ENCODE data around the gene TSSK6.

TSSK6 gene

GRCh38 chr19:19492026-19492610 is 23.2 kb downstream of the TSSK6 start:
- TF ChIP-seq FOXA1 (IDR thresholded peaks at IDR 0.05), result no peak
- TF ChIP-seq BHLHE40 (IDR thresholded peaks at IDR 0.05; ENCODE audit: borderline replicate concordance), result no peak
- TF ChIP-seq PKNOX1 (IDR thresholded peaks at IDR 0.05), result no peak
- TF ChIP-seq CTBP1 (IDR thresholded peaks at IDR 0.05; ENCODE audit: borderline replicate concordance), result no peak
- TF ChIP-seq SP1 (IDR thresholded peaks at IDR 0.05), result no peak
- no peak for TF ChIP-seq ZNF384 (IDR thresholded peaks at IDR 0.05)
- no peak for TF ChIP-seq NFRKB (IDR thresholded peaks at IDR 0.05)
- no peak for TF ChIP-seq HDGF (IDR thresholded peaks at IDR 0.05; ENCODE audit: borderline replicate concordance)
- no peak for TF ChIP-seq TARDBP (IDR thresholded peaks at IDR 0.05)
- no peak for TF ChIP-seq LEF1 (IDR thresholded peaks at IDR 0.05; ENCODE audit: borderline replicate concordance)
- no peak for TF ChIP-seq FOXK2 (IDR thresholded peaks at IDR 0.05)
- TF ChIP-seq ELF4 (IDR thresholded peaks at IDR 0.05), result no peak
- TF ChIP-seq SUZ12 (IDR thresholded peaks at IDR 0.05), result no peak
- no peak for TF ChIP-seq FOXM1 (IDR thresholded peaks at IDR 0.05; ENCODE audit: borderline replicate concordance)
- TF ChIP-seq L3MBTL2 (conservative IDR thresholded peaks at IDR 0.05), result no peak
- TF ChIP-seq ARNT (IDR thresholded peaks at IDR 0.05), result no peak
- no peak for DNase-seq (ENCODE audit: extremely low spot score)
- POLR2A ChIA-PET, result no interaction called here
- CTCF ChIA-PET, result no interaction called here

- no peak for DNase-seq (ENCODE audit: extremely low spot score)
- ChIA-PET POLR2A (interaction anchor here (1.7 kb wide), 1 partner anchor 86 kb away, joined by 8 read pairs; the partner anchor contains the start of gene GATAD2A), CTCF (interaction anchor here (0.6 to 4.2 kb wide), 2 partner anchors 127 to 288 kb away, joined by 3 to 19 read pairs; no protein-coding TSS in a partner anchor)
- no peak for TF ChIP-seq ELF4 (IDR thresholded peaks at IDR 0.05)
- TF ChIP-seq HDGF (IDR thresholded peaks at IDR 0.05; ENCODE audit: borderline replicate concordance), result no peak
- TF ChIP-seq TARDBP (IDR thresholded peaks at IDR 0.05), result no peak
- TF ChIP-seq FOXA1 (IDR thresholded peaks at IDR 0.05), result no peak
- TF ChIP-seq L3MBTL2 (conservative IDR thresholded peaks at IDR 0.05), result no peak
Measured at GRCh38 chr19:19491321-19492025, 23.9 kb downstream of the TSSK6 start.

GRCh38 chr19:19490214-19490968 is 25.0 kb downstream of the TSSK6 start:
- no peak for TF ChIP-seq PKNOX1 (IDR thresholded peaks at IDR 0.05)
- no peak for TF ChIP-seq LEF1 (IDR thresholded peaks at IDR 0.05; ENCODE audit: borderline replicate concordance)
- TF ChIP-seq ZNF384 (IDR thresholded peaks at IDR 0.05), result peak; percentile 43; the same call in 1 of the 2 replicates
- TF ChIP-seq FOXK2 (IDR thresholded peaks at IDR 0.05), result no peak
- CTCF ChIA-PET, result interaction anchor here (0.6 to 4.2 kb wide), 9 partner anchors 11 to 316 kb away, joined by 3 to 19 read pairs (median 4); no protein-coding TSS in a partner anchor
- POLR2A ChIA-PET, result interaction anchor here (1.6 to 1.7 kb wide), 3 partner anchors 85 to 126 kb away, joined by 5 to 8 read pairs (median 6); partner anchors contain the start of gene GATAD2A
- DNase-seq (ENCODE audit: extremely low spot score), result peak; percentile 85

- POLR2A ChIA-PET, result interaction anchor here (1.6 to 1.7 kb wide), 2 partner anchors 104 to 125 kb away, joined by 5 to 6 read pairs; no protein-coding TSS in a partner anchor
- CTCF ChIA-PET, result interaction anchor here (0.6 to 4.2 kb wide), 6 partner anchors 11 to 316 kb away, joined by 3 to 19 read pairs (median 6); no protein-coding TSS in a partner anchor
- TF ChIP-seq ELF4 (IDR thresholded peaks at IDR 0.05), result no peak
- no peak for TF ChIP-seq FOXA1 (IDR thresholded peaks at IDR 0.05)
- no peak for TF ChIP-seq CTBP1 (IDR thresholded peaks at IDR 0.05; ENCODE audit: borderline replicate concordance)
- no peak for TF ChIP-seq NFRKB (IDR thresholded peaks at IDR 0.05)
- TF ChIP-seq ZNF384 (IDR thresholded peaks at IDR 0.05), result no peak
- no peak for TF ChIP-seq HDGF (IDR thresholded peaks at IDR 0.05; ENCODE audit: borderline replicate concordance)
- no peak for TF ChIP-seq L3MBTL2 (conservative IDR thresholded peaks at IDR 0.05)
- TF ChIP-seq SP1 (IDR thresholded peaks at IDR 0.05), result no peak
- no peak for TF ChIP-seq PKNOX1 (IDR thresholded peaks at IDR 0.05)
- TF ChIP-seq FOXK2 (IDR thresholded peaks at IDR 0.05), result no peak
- TF ChIP-seq SUZ12 (IDR thresholded peaks at IDR 0.05), result no peak
- no peak for TF ChIP-seq TARDBP (IDR thresholded peaks at IDR 0.05)
- DNase-seq (ENCODE audit: extremely low spot score), result no peak
Measured at GRCh38 chr19:19489804-19490204, 25.5 kb downstream of the TSSK6 start.

- TF ChIP-seq PKNOX1 (IDR thresholded peaks at IDR 0.05) (peak; percentile 63), ELF4 (IDR thresholded peaks at IDR 0.05) (no peak), TARDBP (IDR thresholded peaks at IDR 0.05) (no peak), SUZ12 (IDR thresholded peaks at IDR 0.05) (no peak), LEF1 (IDR thresholded peaks at IDR 0.05; ENCODE audit: borderline replicate concordance) (no peak)
- CTCF ChIA-PET, result interaction anchor here (1.0 to 4.2 kb wide), 4 partner anchors 10 to 128 kb away, joined by 3 to 19 read pairs (median 8); no protein-coding TSS in a partner anchor
- peak; percentile 65 for DNase-seq (ENCODE audit: extremely low spot score)
- POLR2A ChIA-PET, result interaction anchor here (1.6 to 1.7 kb wide), 2 partner anchors 104 to 124 kb away, joined by 5 to 6 read pairs; no protein-coding TSS in a partner anchor
Measured at GRCh38 chr19:19488875-19489690, 26.3 kb downstream of the TSSK6 start.

Measured in HEK293T (cell line).